H1 (cell line): ENCODE data around the gene ANKS1B. TPM values are rescaled to one million over a fixed set of nuclear protein-coding genes. Genes with fewer than 3 reads are reported as not detected.

Source experiments
- CTCF ChIA-PET: fragments of 300-600 bp; sonication (Branson Sonifier 250); formaldehyde crosslinking; loops from one replicate; lab custom pipeline; 2021; ENCODE audit not compliant: partially characterized antibody; lab: Charles Lee
- POLR2A ChIA-PET: fragments of 300-600 bp; sonication (Branson Sonifier 250); formaldehyde crosslinking; loops from one replicate; lab custom pipeline; 2021; ENCODE audit warnings: inconsistent platforms; ENCODE audit not compliant: partially characterized antibody; lab: Charles Lee
- DNase-seq, 2 experiments: peaks; one replicate each; pipeline versions ENCODE4 v3.0.0 to v3.0.0-alpha.2; 2010 to 2022; ENCODE audit warnings: low spot score in 2 of 2, low read depth in 1 of 2, mixed read lengths in 1 of 2
- FAIRE-seq: peaks from 2 replicates; lab custom pipeline; 2011; peaks lifted over from hg19 to GRCh38; lab: Jason Lieb, UNC
- H2AFZ ChIP-seq: 2 replicates; pipeline ENCODE4 v1.8.1; 2012; ENCODE audit warnings: low read length, inconsistent platforms
- H2AK5ac ChIP-seq: 2 replicates; pipeline ENCODE4 v1.6.1; 2013; ENCODE audit warnings: low read depth, low read length
- H2BK120ac ChIP-seq: replicated peaks from 2 replicates; pipeline ENCODE3; 2013; ENCODE audit warnings: low read depth, low read length, inconsistent platforms
- H2BK12ac ChIP-seq: 2 replicates; pipeline ENCODE4 v1.6.1; 2013; ENCODE audit warnings: low read depth, low read length
- H2BK15ac ChIP-seq: 2 replicates; pipeline ENCODE4 v1.6.1; 2013; ENCODE audit warnings: low read length
- H2BK20ac ChIP-seq: 2 replicates; pipeline ENCODE4 v1.6.1; 2013; ENCODE audit warnings: low read length
- H2BK5ac ChIP-seq: 2 replicates; pipeline ENCODE4 v1.6.1; 2013; ENCODE audit warnings: low read depth, low read length
- H3K14ac ChIP-seq: 2 replicates; pipeline ENCODE4 v1.6.1; 2013; ENCODE audit warnings: inconsistent platforms; ENCODE audit not compliant: insufficient read length
- H3K18ac ChIP-seq: 2 replicates; pipeline ENCODE4 v1.6.1; 2013; ENCODE audit warnings: low read length; ENCODE audit errors: extremely low read depth
- H3K23ac ChIP-seq: 2 replicates; pipeline ENCODE4 v1.6.1; 2013; ENCODE audit warnings: inconsistent platforms; ENCODE audit not compliant: insufficient read length
- H3K23me2 ChIP-seq: 2 replicates; pipeline ENCODE4 v1.6.1; 2013; ENCODE audit warnings: low read depth, low read length
- H3K27ac ChIP-seq: 2 replicates; pipeline ENCODE4 v1.6.1; 2011; ENCODE audit warnings: low read depth, low read length, inconsistent platforms
- H3K27me3 ChIP-seq, 4 experiments: replicated peaks in 1 of 4; 1 replicate in 1 of 4; 2 replicates in 3 of 4; pipeline versions ENCODE4 v1.6.1 to v1.8.1; 2011 to 2013; ENCODE audit warnings: low read length in 3 of 4, mild to moderate bottlenecking in 3 of 4, inconsistent platforms in 2 of 4, mixed read lengths in 2 of 4, moderate library complexity in 1 of 4; ENCODE audit not compliant: control insufficient read depth in 3 of 4, insufficient read depth in 3 of 4; ENCODE audit errors: extremely low read depth in 1 of 4
- H3K36me3 ChIP-seq, 4 experiments: 2 replicates each; pipeline versions ENCODE4 v1.6.1 to v1.8.1; 2011 to 2013; ENCODE audit warnings: mild to moderate bottlenecking in 4 of 4, low read length in 3 of 4, moderate library complexity in 2 of 4, control low read depth in 1 of 4, inconsistent platforms in 1 of 4; ENCODE audit not compliant: insufficient read depth in 4 of 4, control insufficient read depth in 2 of 4
- H3K4ac ChIP-seq: replicated peaks from 2 replicates; pipeline ENCODE3; 2013; ENCODE audit warnings: low read length, low read depth, mixed read lengths, inconsistent platforms; ENCODE audit not compliant: insufficient read length
- H3K4me1 ChIP-seq, 4 experiments: replicated peaks in 1 of 4; 1 replicate in 1 of 4; 2 replicates in 3 of 4; pipeline versions ENCODE4 v1.6.1 to v1.8.1; 2011 to 2013; ENCODE audit warnings: low read length in 3 of 4, inconsistent platforms in 2 of 4, mixed read lengths in 1 of 4; ENCODE audit not compliant: insufficient read depth in 4 of 4, control insufficient read depth in 3 of 4
- H3K4me2 ChIP-seq, 2 experiments: 2 replicates each; pipeline versions ENCODE4 v1.6.1 to v1.8.1; 2011 to 2013; ENCODE audit warnings: low read depth in 2 of 2, low read length in 2 of 2, control low read depth in 1 of 2, inconsistent platforms in 1 of 2, mild to moderate bottlenecking in 1 of 2; ENCODE audit not compliant: insufficient read depth in 1 of 2
- H3K4me3 ChIP-seq, 4 experiments: fragments of 200-600, 300-600 bp in 1 of 4; sonication (generic), shearing (Covaris generic), sonication (Bioruptor Twin) in 1 of 4; 2 replicates each; pipeline versions ENCODE4 v1.5.1 to v1.8.1; 2011 to 2016; ENCODE audit warnings: low read length in 4 of 4, low read depth in 3 of 4, control low read depth in 2 of 4, inconsistent platforms in 2 of 4, mild to moderate bottlenecking in 2 of 4, mixed read lengths in 1 of 4, moderate library complexity in 1 of 4; ENCODE audit not compliant: insufficient read depth in 2 of 4; ENCODE audit errors: extremely low read depth in 1 of 4
- H3K56ac ChIP-seq: replicated peaks from 2 replicates; pipeline ENCODE3; 2013; ENCODE audit warnings: low read depth, mild to moderate bottlenecking, mixed read lengths, low read length, inconsistent platforms; ENCODE audit not compliant: insufficient read length
- H3K79me1 ChIP-seq: 2 replicates; pipeline ENCODE4 v1.6.1; 2013; ENCODE audit warnings: low read depth, low read length, control low read depth
- H3K79me2 ChIP-seq, 2 experiments: 2 replicates each; pipeline versions ENCODE4 v1.6.1 to v1.8.1; 2012 to 2013; ENCODE audit warnings: low read length in 2 of 2, mild to moderate bottlenecking in 2 of 2, inconsistent platforms in 1 of 2; ENCODE audit not compliant: insufficient read depth in 2 of 2, control insufficient read depth in 1 of 2
- H3K9ac ChIP-seq, 4 experiments: replicated peaks in 1 of 4; 1 replicate in 1 of 4; 2 replicates in 3 of 4; pipeline versions ENCODE4 v1.6.1 to v1.8.1; 2011 to 2013; ENCODE audit warnings: low read depth in 3 of 4, low read length in 3 of 4, control low read depth in 2 of 4, mild to moderate bottlenecking in 2 of 4, moderate library complexity in 2 of 4, inconsistent platforms in 1 of 4; ENCODE audit errors: extremely low read depth in 1 of 4
- H3K9me3 ChIP-seq, 2 experiments: 2 replicates each; pipeline versions ENCODE4 v1.6.1 to v1.8.1; 2012 to 2013; ENCODE audit warnings: mild to moderate bottlenecking in 2 of 2, moderate library complexity in 2 of 2, control low read depth in 1 of 2, inconsistent platforms in 1 of 2, low read depth in 1 of 2, low read length in 1 of 2, mixed read lengths in 1 of 2; ENCODE audit not compliant: insufficient read depth in 2 of 2
- H4K20me1 ChIP-seq, 2 experiments: replicated peaks in 1 of 2; 2 replicates each; pipeline versions ENCODE3 to v1.8.1; 2011 to 2013; ENCODE audit warnings: inconsistent platforms in 2 of 2, low read length in 2 of 2, mild to moderate bottlenecking in 1 of 2; ENCODE audit not compliant: insufficient read depth in 2 of 2, control insufficient read depth in 1 of 2
- H4K5ac ChIP-seq: 2 replicates; pipeline ENCODE4 v1.6.1; 2013; ENCODE audit warnings: low read length, low read depth, mixed read lengths, inconsistent platforms; ENCODE audit not compliant: insufficient read length
- H4K8ac ChIP-seq: 2 replicates; pipeline ENCODE4 v1.8.0; 2013; ENCODE audit warnings: mild to moderate bottlenecking, moderate library complexity, low read length, inconsistent platforms; ENCODE audit not compliant: insufficient read depth; ENCODE audit errors: extremely low read depth
- H4K91ac ChIP-seq: replicated peaks from 2 replicates; pipeline ENCODE3; 2013; ENCODE audit warnings: low read length, mixed read lengths, inconsistent platforms; ENCODE audit not compliant: insufficient read length
- BCL11A ChIP-seq, 2 experiments: IDR thresholded peaks; one replicate each; pipeline ENCODE4 v1.6.1; 2011; ENCODE audit warnings: low read depth in 2 of 2, low read length in 2 of 2, mild to moderate bottlenecking in 2 of 2
- BRCA1 ChIP-seq: IDR thresholded peaks from 2 replicates; pipeline ENCODE4 v1.6.1; 2012; ENCODE audit warnings: low read depth, low read length, improper control_type of control experiment
- CBX8 ChIP-seq: fragments of 300-800, 300-1000 bp; sonication (generic); IDR thresholded peaks from 2 replicates; pipeline ENCODE4 v1.7.1; 2016; ENCODE audit warnings: low read depth, low read length, borderline replicate concordance
- CHD1 ChIP-seq: IDR thresholded peaks from 2 replicates; pipeline ENCODE4 v1.6.1; 2012; ENCODE audit warnings: low read depth, low read length, improper control_type of control experiment
- CHD2 ChIP-seq: IDR thresholded peaks from 2 replicates; pipeline ENCODE4 v1.6.1; 2012; ENCODE audit warnings: low read length, improper control_type of control experiment
- EGR1 ChIP-seq: IDR thresholded peaks from 2 replicates; pipeline ENCODE4 v1.6.1; 2011; ENCODE audit warnings: low read depth, low read length, borderline replicate concordance
- JUND ChIP-seq: IDR thresholded peaks from 2 replicates; pipeline ENCODE4 v1.6.1; 2011; ENCODE audit warnings: mild to moderate bottlenecking, improper control_type of control experiment, low read length
- KDM1A ChIP-seq: fragments of 200-600, 300-600 bp; sonication (generic); IDR thresholded peaks from 2 replicates; pipeline ENCODE4 v1.7.1; 2016; ENCODE audit warnings: mild to moderate bottlenecking, low read length, borderline replicate concordance
- PHF8 ChIP-seq: fragments of 200-600 bp; sonication (generic); conservative IDR thresholded peaks from 2 replicates; pipeline ENCODE4 v1.7.1; 2012; ENCODE audit warnings: low read depth, mild to moderate bottlenecking, inconsistent platforms, low read length, moderate library complexity
- POLR2AphosphoS5 ChIP-seq: IDR thresholded peaks from 2 replicates; pipeline ENCODE4 v1.6.1; 2011; ENCODE audit warnings: low read depth, low read length
- POU5F1 ChIP-seq: IDR thresholded peaks from 2 replicates; pipeline ENCODE4 v1.6.1; 2011; ENCODE audit warnings: low read depth, mild to moderate bottlenecking, low read length, moderate library complexity
- SIRT6 ChIP-seq: IDR thresholded peaks from one replicate; pipeline ENCODE4 v1.7.1; 2012; ENCODE audit warnings: low read length, inconsistent platforms
- SUZ12 ChIP-seq: fragments of 200-600 bp; sonication (generic); IDR thresholded peaks from 2 replicates; pipeline ENCODE4 v1.6.1; 2012; ENCODE audit warnings: mild to moderate bottlenecking, inconsistent platforms, low read length, moderate library complexity, mixed read lengths
- WGBS, 2 experiments: shearing (Covaris generic) in 1 of 2; methylation state at CpG; one replicate each; pipeline versions ENCODE4 v1.1.6 to v1.1.7; 2013 to 2015; ENCODE audit warnings: low lambda C conversion rate in 2 of 2, mixed read lengths in 2 of 2, inconsistent platforms in 1 of 2, low coverage in 1 of 2, missing lambda C conversion rate in 1 of 2; ENCODE audit not compliant: insufficient replicate concordance in 2 of 2, insufficient coverage in 1 of 2, insufficient read length in 1 of 2; ENCODE audit errors: extremely low coverage in 1 of 2, missing lambda C conversion rate in 1 of 2; 5-methylcytosine and 5-hydroxymethylcytosine counted together
- polyA plus RNA-seq, 7 experiments: library from polyadenylated mRNA; depleted of rRNA in 3 of 7; stranded (reverse) in 5 of 7; unstranded in 2 of 7; fragments of >200 nt in 5 of 7; fragments of 200-250 nt in 2 of 7; gene quantifications; 1 replicate in 5 of 7; 2 replicates in 1 of 7; 4 replicates in 1 of 7; pipeline versions ENCODE4 v1.2.1 to v1.2.3, GENCODE V29; 2011 to 2013; ENCODE audit warnings: missing spikeins in 2 of 7, mixed read lengths in 2 of 7
- total RNA-seq: library from RNA; stranded (reverse); fragmentation: NEBNext Ultra II Directional; extraction: Animal tissue kit (Norgen Biotek cat#: 25700); gene quantifications from 2 replicates; pipeline ENCODE4 v1.2.1, GENCODE V29; 2021
- TF ChIP-seq, protein P1 (sequence below): IDR thresholded peaks from 2 replicates; pipeline ENCODE4 v1.6.1; 2012; ENCODE audit warnings: inconsistent platforms

ANKS1B gene
- total and polyA plus RNA-seq, 2 of the 8 experiments (the other 6 are each of a cell fraction or from before 2014, with no cell fraction given): 2.7 to 6.1 TPM

DNA sequence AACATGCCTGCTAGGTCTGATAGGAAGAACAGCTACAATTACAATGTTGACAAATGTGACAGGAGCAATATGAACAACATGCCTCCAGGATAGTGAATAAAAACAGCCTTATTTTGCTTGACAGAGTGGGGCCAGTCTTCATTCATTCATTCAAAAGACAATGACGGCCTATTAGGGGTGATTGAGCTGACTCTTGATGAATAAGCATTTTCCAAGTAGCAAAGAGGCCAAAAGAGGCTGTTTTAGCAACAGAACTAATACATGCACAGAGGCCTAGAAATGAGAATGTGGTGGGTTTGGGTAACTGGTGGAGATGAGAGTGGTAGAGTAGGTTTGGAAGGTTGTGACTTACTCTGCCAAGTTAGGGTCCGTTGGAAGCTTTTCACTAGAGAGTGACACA, 1201.3 kb downstream of the ANKS1B start:
- H3K4me1 ChIP-seq: no peaks in the 10 kb centered on the region
- H3K27ac ChIP-seq: no peak overlapping the region
- FAIRE-seq (no peak), DNase-seq (no peak)
- H2BK12ac ChIP-seq: no peak overlapping the region
- H3K79me2 ChIP-seq: no peaks in the 10 kb centered on the region
- no peak overlapping the region for H2AFZ ChIP-seq
- H3K14ac ChIP-seq: no peak overlapping the region
- no peaks in the 10 kb centered on the region for H3K23me2 ChIP-seq
- TF ChIP-seq EGR1: no peak
- no peak for TF ChIP-seq BRCA1
- TF ChIP-seq, protein P1, sequence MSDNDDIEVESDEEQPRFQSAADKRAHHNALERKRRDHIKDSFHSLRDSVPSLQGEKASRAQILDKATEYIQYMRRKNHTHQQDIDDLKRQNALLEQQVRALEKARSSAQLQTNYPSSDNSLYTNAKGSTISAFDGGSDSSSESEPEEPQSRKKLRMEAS: no peak
- no peak for TF ChIP-seq SUZ12
- no peak for TF ChIP-seq CBX8
- no peak for TF ChIP-seq SIRT6
- TF ChIP-seq POLR2AphosphoS5: no peak
- TF ChIP-seq JUND: no peak
- TF ChIP-seq CHD1: no peak
- no peak for TF ChIP-seq KDM1A
- no peak for TF ChIP-seq PHF8
- TF ChIP-seq POU5F1: no peak
- no peak for TF ChIP-seq CHD2
- no peak for TF ChIP-seq BCL11A (IDR thresholded peaks at IDR 0.05; ENCODE audit: low read depth in 2 of 2, low read length in 2 of 2)
- POLR2A ChIA-PET: no interaction called here
- H3K36me3 ChIP-seq: no peaks in the 10 kb centered on the region
- CTCF ChIA-PET: interaction anchor here (0.6 to 1.4 kb wide), 4 partner anchors 23 to 216 kb away, joined by 3 to 4 read pairs (median 3); no protein-coding TSS in a partner anchor
- H3K18ac ChIP-seq: no peak overlapping the region
- H2BK20ac ChIP-seq: no peak overlapping the region
- no peak overlapping the region for H3K23ac ChIP-seq
- no peak overlapping the region for H4K91ac ChIP-seq
- no peak overlapping the region for H2BK5ac ChIP-seq
- H3K9me3 ChIP-seq: no peaks in the 10 kb centered on the region
- no peaks in the 10 kb centered on the region for H3K79me1 ChIP-seq
- no peak overlapping the region for H4K5ac ChIP-seq
- no peak overlapping the region for H2BK15ac ChIP-seq
- no peak overlapping the region for H2BK120ac ChIP-seq
- no peak overlapping the region for H3K4ac ChIP-seq
- no peak overlapping the region for H3K4me2 ChIP-seq
- no peaks in the 10 kb centered on the region for H3K27me3 ChIP-seq
- WGBS, 2 experiments: 94% methylated on average over 2 of the region's 2 CpGs; no CpG with 5 or more reads in 1 of the 2 experiments
- no peak overlapping the region for H3K56ac ChIP-seq
- no peak overlapping the region for H3K9ac ChIP-seq
- no peak overlapping the region for H4K8ac ChIP-seq
- H2AK5ac ChIP-seq: no peak overlapping the region
- H4K20me1 ChIP-seq: no peaks in the 10 kb centered on the region
- no peak overlapping the region for H3K4me3 ChIP-seq
